Epithelial cell of prostate (primary cell): ENCODE results near the gene FAM180A.
"Not testable (repeated sequence)": the region's sequence is repeated elsewhere in the genome, so short reads cannot be mapped to it uniquely, and the experiment has no call there.

Source experiments
- DNase-seq: peaks from one replicate; pipeline ENCODE4 v3.0.0-alpha.2; 2011; ENCODE audit warnings: low read depth, low spot score
- H3K27ac ChIP-seq: fragments of 450-650 bp; 2 replicates; pipeline ENCODE4 v1.5.1; 2017; ENCODE audit warnings: mild to moderate bottlenecking

Gene FAM180A

DNA sequence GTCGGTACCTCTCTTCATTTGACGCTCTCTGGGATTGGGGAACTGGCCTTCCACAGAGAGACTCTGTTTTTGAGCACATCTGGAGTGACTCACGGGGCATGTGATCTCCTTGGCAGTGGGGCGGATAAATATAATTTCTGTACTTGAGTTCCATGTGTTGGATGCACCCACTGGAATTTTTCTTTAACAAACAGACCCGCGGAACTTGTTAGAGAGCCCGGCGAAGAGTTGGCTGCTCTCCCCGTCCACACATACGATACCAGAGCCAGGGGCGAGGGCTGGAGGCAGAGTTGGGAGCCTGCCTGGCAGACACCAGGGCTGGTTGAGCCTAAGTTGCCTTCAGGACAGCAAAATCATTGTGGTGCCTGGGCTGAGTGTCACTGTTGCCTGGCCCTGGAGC is at the start of gene FAM180A:
Gene FAM180A (minus strand): TSS at position 44 of the 400 bp plus-strand sequence. CDS start 233 bp downstream, outside the sequence.
- peak within 1 kb of the TSS; percentile 64 for H3K27ac ChIP-seq
- DNase-seq, result no peak

DNA sequence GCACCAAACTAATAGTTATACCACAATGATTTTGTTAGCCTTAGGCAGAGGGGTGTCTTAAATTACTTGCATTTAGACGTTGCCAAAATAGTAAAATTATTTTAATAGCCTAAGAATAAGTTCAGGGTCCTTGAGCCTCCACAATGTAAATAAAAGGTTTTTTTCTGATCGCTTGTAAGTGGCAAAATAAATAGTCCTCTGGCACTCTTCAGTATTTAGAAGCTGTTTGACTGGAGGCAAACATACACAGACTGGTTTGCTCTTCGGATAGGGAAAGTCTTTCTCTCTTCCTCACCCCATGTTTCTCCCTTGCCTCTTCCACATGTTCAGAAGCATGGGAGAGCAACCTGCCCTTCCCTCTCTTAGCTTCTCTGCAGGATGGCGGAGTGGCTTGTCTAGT is 49.5 kb upstream of the FAM180A start:
- no peak overlapping the region for H3K27ac ChIP-seq
- no peak for DNase-seq

DNA sequence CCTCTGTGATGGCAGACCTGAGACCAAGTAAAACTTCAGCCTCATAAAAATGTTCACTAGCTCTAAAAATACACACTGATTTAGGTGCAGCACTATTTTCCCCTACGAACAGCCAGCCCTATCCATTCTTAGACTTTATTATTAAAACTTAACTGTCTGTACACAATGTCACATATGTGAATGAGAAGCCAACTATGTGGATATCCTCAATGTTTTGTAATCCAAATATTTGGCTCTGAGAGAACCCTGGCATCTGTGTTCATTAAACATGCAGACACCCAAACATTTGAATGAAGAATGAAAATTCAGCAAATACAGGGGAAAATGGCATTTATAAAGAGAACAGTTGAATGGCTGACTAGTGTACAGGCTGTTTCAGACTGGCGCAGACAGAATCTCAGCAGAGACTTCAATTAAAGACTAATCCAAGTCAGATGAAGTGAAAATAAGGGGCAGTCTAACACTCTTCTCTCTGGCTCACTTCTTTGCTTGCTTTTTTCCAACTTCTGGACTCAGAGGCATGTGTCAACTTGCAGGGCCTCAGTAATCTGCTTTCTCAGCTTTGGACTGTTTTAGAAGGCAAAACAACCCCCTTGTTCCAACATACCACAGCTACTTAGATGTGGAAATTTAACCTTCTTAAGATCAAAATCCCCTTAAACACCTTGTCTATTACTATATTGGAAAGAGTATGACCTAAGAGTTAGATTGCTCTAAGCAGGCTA is 47.4 kb upstream of the FAM180A start:
- DNase-seq, result no peak
- H3K27ac ChIP-seq, result peak overlapping the region; percentile 39

GRCh38 chr7:135793841-135794240 is 45.2 kb upstream of the FAM180A start:
- no peak for DNase-seq
- H3K27ac ChIP-seq, result no peak overlapping the region

DNA sequence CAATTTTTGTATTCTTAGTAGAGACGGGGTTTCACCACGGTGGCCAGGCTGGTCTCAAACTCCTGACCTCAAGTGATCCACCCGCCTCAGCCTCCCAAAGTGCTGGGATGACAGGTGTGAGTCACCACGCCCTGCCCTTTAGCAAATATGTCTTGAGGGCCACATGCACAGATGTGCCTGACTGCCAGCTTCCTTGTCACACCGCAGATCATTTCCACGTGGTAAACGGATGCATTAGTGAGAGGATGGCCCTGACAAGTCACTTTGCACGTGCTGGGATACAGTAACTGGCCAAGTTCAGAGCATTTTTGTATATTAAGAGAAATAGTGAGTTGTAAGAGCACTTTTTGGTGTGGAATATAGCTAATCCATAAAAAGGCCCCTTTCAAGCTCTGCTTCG is 44.3 kb upstream of the FAM180A start:
- H3K27ac ChIP-seq, result no peak overlapping the region
- no peak for DNase-seq

- DNase-seq, result no peak
- no peak overlapping the region for H3K27ac ChIP-seq
Observed at GRCh38 chr7:135792363-135792668, 43.7 kb upstream of the FAM180A start.

DNA sequence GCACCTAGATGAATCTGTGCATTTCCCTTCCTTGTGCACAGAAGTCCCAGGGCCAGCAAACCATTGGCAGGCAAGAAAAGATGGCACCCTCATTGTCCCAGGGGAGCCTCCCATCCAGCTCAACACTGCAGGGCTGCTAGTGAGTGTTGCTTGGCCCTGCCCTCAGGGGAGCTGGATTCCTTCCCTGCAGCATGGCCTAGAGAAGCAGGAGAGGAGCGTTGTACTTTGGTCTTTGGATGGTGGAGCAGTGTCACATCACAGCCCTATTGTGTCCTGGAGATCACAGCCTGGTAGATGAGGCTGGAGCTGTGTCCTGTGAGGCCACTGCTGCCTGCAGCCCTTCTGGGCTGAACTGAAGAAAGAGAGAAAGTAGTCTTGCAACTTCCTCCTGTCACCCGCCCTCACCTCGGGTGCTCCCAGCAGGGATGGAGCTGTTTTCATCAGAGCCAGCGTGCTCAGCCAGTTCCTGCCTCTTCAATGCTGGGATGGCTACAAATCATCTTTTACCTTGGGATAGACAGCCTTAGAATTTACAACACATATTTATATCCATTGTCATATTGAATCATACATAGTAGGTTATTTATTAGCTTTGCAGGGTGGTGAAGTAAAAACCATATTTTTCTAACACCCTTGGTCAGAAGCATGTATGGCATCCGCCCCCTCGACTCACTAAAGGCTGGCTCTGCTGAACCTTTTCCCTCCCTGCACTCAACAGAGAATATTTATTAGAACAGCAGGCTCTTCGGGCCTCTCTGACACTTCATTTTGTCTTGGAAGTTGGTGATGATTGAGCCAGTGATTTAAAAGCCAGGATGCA is 43.1 kb upstream of the FAM180A start:
- H3K27ac ChIP-seq, result no peak overlapping the region
- DNase-seq, result no peak

GRCh38 chr7:135790371-135790977 is 41.9 kb upstream of the FAM180A start:
- no peak overlapping the region for H3K27ac ChIP-seq
- DNase-seq, result no peak

DNA sequence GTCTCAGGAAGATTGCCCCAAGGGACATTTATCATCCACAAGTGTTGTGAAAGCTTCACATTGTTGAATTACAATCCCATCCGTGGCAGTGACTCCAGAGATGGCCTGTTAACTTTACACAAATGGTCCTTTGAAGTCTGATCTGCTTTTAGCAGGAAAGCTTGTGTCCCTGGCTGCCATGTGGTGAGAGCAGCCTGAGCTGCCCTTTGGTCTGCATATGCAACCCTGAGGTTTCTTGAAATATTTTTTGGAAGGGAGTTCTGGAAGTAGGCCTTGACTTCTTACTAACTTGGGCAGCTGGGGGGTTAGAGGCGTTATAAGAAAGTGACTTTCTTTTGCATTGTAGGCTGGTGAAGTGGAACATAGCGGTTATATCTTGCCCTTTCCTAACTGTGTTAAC is 41.3 kb upstream of the FAM180A start:
- H3K27ac ChIP-seq, result no peak overlapping the region
- DNase-seq, result no peak

GRCh38 chr7:135789431-135789830 is 40.8 kb upstream of the FAM180A start:
- H3K27ac ChIP-seq, result no peak overlapping the region
- no peak for DNase-seq

GRCh38 chr7:135786911-135787310 is 38.3 kb upstream of the FAM180A start:
- DNase-seq, result no peak
- H3K27ac ChIP-seq, result no peak overlapping the region

DNA sequence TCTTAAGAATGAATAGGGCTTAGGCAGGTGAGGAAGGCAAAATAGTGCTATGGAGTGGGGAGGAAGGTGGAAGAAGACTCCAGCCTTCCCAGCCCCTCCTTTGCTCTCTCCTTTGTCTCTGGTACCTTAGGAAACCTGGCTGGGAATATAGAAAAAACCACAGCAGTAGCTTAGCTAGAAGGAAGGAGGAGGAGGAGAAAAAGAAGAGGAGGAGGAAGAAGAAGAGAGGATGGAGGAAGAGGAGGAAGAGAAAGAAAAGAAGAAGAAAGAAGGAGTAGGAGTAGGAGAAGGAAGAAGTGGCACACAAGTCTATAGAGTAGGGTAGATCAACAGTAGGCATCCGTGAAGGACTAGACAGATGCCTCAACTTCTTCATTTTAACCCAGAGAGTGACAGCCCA is 36.5 kb upstream of the FAM180A start:
- no peak overlapping the region for H3K27ac ChIP-seq
- DNase-seq, result no peak

DNA sequence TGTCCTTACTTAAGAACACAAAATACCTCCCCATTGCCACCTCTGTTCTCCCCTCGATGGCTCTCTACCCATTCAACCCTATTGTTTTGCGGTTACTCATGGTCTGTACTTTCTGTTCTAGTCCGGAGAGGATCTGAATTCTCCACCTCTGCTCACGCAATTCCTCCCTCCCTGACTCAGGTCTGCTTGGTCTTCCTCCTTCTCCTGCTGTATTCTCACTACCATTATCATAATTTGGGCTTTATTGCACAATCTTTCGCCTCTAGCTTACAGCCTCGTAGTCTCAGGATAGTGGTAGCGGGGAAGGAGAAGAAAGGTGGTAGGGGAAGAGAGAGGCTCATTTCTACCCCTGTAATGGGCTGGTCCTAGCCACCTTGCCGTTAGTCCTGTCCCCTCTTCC is 35.4 kb upstream of the FAM180A start:
- no peak overlapping the region for H3K27ac ChIP-seq
- no peak for DNase-seq

GRCh38 chr7:135782801-135783200 is 34.2 kb upstream of the FAM180A start:
- no peak for DNase-seq
- H3K27ac ChIP-seq, result no peak overlapping the region

- DNase-seq, result no peak
- no peak overlapping the region for H3K27ac ChIP-seq
Observed at GRCh38 chr7:135782377-135782776, 33.8 kb upstream of the FAM180A start.

- DNase-seq, result no peak
- no peak overlapping the region for H3K27ac ChIP-seq
Observed at GRCh38 chr7:135777626-135778398, 29.2 kb upstream of the FAM180A start.

DNA sequence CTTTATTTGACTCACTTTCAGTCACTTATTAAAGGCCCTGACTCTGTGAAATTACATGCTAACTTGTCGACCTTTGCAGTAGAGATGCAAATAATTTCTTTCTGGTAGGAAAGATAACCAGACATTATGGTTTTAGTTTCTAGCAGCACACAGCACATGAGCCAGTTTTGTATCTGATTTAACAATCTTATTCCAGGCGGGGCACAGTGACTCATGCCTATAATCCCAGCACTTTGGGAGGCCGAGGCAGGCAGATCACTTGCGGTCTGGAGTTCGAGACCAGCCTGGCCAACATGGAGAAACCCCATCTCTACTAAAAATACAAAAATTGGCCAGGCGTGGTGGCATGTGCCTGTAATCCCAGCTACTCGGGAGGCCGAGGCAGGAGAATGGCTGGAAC is 27.3 kb upstream of the FAM180A start:
- not testable (repeated sequence) for DNase-seq, H3K27ac ChIP-seq

DNA sequence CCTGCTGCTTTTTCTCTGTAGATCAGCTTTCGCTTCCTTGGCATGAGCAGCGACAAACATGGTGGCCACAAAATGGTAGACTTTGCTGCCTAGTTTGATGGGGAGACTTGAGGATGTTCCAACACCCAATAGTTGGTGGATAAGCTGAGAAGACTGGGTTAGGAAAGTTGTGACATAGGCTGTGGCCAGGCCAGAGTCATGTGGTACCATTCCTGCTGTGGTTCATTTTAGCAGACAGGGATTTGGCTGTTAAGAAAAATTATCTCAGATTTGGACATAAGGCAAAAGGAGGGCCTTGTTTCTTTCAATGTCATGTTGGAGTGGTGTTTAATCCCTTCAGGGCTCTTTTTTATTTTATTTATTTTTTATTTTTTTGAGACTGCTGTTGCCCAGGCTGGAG is 26.6 kb upstream of the FAM180A start:
- H3K27ac ChIP-seq, result peak overlapping the region; percentile 74
- no peak for DNase-seq

GRCh38 chr7:135774284-135774683 is 25.7 kb upstream of the FAM180A start:
- H3K27ac ChIP-seq, result peak overlapping the region; percentile 74
- peak; percentile 84 for DNase-seq

DNA sequence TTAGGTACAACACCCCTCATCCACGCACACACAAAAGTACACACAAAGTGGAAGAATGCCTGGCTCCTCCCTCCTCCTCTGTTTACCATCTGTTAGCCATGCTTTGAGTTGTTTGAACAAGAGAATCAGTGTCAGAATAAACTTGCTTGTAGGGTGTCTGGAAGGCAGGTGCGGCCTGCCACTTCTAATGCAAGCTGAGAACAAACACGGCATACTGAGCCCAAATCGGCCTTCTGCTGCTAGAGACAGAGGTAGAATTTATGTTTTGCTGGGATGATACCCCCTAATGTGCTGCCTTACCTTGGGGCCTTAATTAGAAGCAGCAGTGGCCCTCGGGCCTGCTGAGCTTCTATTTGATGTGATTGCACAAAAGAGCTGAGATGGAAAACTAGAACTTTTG is 24.9 kb upstream of the FAM180A start:
- no peak for DNase-seq
- peak overlapping the region; percentile 74 for H3K27ac ChIP-seq
